Hematopoietic multipotent progenitor cell treated with erythropoietin and hydrocortisone succinate and interleukin-3 and kit ligand, for 4 days (in vitro differentiated cells): ENCODE results near the gene GFOD2.
"Not testable (repeated sequence)": the region's sequence is repeated elsewhere in the genome, so short reads cannot be mapped to it uniquely, and the experiment has no call there.

ENCODE experiments used
- DNase-seq: peaks from one replicate; pipeline ENCODE4 v3.0.0-alpha.2; 2015

GFOD2 gene, protein sequence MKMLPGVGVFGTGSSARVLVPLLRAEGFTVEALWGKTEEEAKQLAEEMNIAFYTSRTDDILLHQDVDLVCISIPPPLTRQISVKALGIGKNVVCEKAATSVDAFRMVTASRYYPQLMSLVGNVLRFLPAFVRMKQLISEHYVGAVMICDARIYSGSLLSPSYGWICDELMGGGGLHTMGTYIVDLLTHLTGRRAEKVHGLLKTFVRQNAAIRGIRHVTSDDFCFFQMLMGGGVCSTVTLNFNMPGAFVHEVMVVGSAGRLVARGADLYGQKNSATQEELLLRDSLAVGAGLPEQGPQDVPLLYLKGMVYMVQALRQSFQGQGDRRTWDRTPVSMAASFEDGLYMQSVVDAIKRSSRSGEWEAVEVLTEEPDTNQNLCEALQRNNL

DNA sequence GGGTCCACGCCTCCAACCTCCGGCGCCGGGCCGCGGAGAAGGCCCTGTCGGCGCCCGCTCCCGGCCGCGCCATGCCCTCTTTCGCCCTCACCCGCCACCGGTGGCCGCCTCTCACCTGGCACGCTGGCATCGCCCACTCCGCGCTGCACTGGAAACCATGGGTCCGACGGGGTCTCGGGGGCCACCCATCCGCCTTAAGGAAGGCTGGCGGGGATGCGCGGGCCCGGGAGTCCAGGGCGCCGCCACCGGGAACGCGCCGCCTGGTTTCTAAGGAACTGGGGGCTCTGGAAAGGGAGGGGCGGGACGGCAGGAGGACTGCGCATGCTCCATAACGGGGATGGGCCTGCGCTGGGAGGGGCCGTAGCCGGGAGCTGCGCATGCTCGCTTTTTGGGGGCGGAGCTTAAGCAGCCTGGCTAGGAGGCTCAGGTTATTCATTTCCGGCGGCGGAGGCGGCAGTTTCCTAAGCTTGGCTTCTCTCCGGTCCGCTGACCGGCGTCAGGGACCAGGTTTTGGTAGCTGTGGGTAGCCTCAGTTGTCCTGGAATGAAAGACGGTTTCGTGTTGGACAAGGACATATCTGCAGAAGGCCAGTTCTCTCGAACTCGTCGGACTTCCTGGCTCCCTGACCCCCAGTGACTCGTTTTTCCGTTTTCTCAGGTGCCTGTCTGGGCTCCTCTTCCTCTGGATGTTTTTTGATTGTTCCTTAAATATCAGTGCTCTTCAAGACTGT lies at the start of gene GFOD2:
Gene GFOD2 (minus strand): TSS at position 269 of the 730 bp plus-strand sequence. CDS start 33,601 bp downstream, outside the sequence.
- DNase-seq: peak; percentile 97

DNA sequence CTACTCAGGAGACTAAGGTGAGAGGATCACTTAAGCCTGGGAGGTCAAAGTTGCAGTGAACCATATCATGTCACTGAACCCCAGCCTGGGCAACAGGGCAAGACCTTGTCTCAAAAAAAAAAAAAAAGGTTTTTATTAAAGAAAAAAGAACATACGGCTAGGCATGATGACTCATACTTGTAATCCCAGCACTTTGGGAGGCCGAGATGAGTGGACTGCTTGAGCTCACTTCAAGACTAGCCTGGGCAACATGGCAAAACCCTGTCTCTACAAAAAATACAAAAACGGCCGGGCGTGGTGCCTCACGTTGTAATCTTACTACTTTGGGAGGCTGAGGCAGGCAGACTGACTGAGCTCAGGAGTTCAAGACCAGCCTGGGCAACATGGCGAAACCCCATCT lies 48.8 kb upstream of the GFOD2 start:
- peak; percentile 26 for DNase-seq

DNA sequence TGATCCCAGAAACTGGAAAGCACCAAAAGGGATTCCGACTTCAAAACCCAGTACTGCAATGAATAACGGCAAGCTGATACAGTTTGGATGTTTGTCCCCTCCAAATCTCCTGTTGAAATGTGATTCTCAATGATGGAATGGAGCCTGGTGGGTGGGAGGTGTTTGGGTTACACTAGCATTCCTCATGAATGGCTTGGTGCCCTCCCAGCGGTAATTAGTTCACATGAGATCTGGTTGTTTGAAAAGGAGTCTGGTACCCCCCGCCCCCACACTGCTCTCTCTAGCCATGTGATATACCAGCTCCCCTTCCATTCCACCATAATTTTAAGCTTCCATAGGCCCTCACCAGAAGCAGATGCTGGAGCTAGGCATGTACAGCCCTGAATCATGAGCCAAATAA lies 47.2 kb upstream of the GFOD2 start:
- DNase-seq: no peak

DNA sequence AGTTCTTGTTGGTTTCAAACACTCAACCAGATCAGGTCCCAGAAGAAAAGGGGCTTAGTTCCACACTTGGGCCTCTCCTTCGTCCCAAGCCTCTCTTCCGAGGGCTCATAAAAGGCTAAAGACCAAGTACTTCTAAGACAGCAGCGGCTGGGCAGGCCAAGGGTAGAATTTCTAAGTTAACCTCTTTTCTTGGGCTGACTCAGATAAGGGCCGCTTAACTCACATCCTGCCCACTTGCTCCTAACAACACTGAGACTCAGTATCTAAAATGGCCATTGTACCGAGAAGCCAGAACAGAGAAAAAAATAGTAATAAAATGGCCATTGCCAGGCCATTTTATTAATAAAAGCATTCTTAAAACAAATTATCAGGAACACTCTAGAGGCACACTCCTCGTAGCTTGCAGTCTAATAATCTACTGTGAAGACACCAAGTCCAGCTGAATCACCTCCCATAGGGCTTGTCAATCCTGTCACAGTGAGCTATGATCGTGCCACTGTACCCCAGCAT lies 45.1 kb upstream of the GFOD2 start:
- DNase-seq: peak; percentile 58

DNA sequence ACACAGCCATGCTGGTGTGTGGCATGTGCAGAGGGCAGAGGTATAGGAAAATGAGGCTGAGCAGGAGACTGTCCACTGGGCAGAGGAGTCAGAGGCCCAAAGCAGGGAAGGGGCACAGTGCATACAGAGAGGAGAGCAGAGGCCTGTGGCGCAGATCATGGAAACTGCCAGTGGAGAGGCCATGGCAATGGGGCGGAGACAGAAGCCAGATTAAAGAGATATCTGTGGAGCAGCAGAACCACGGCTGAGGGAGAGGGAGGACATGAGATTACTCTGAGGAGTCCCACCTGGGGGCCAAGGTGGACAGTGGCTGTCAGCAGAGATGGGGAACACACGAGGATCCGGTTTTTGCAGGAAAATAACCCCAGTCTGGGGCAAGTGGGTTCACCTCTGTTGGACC lies 44.0 kb upstream of the GFOD2 start:
- DNase-seq: peak; percentile 54

DNA sequence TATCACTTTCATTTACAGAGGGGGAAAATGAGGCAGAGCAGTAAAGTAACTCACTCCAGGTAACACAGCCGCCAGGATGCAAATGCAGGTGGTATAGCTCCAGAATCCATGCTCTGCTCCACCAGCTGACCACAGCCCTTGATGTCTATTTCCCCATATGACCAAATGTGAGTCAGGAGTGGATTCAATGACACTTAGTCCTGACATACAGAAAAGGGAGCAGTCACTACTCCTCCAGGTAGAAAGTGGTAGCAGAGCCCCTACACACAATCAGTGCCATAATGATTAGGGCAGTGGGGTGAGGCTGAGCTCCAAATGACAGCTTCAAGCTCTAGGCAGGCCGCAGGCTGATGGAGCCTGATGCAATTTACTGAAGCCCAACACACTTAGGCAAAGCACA lies 43.3 kb upstream of the GFOD2 start:
- no peak for DNase-seq

DNA sequence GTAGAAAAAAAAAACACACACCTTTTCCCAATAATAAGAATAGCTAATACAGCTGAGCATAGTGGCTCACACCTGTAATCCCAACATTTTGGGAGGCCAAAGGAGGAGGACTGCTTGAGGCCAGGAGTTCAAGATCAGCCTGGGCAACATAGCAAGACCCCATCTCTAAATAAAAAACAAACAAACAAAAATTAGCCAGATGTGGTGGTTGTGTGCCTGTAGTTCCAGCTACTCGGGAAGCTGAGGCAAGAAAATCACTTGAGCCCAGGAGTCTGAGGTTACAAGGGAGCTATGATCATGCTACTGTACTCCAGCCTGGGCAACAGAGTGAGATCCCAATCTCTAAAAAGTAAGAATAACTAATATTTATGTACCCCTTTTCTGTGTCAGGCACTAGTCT lies 42.8 kb upstream of the GFOD2 start:
- no peak for DNase-seq

DNA sequence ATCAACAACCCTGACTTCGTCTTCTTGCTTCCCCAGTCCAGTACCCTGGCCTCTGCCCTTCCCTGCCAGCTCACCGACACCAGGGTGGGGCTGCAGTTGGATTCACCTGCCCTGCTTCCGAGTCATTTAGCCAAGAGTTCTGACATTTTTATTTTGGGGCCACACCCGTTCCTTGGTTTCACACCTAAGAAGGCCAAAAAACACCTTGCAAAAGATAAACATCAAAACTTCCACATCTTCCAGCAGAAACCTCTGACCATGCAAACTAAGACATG lies 41.8 kb upstream of the GFOD2 start:
- DNase-seq: no peak

DNA sequence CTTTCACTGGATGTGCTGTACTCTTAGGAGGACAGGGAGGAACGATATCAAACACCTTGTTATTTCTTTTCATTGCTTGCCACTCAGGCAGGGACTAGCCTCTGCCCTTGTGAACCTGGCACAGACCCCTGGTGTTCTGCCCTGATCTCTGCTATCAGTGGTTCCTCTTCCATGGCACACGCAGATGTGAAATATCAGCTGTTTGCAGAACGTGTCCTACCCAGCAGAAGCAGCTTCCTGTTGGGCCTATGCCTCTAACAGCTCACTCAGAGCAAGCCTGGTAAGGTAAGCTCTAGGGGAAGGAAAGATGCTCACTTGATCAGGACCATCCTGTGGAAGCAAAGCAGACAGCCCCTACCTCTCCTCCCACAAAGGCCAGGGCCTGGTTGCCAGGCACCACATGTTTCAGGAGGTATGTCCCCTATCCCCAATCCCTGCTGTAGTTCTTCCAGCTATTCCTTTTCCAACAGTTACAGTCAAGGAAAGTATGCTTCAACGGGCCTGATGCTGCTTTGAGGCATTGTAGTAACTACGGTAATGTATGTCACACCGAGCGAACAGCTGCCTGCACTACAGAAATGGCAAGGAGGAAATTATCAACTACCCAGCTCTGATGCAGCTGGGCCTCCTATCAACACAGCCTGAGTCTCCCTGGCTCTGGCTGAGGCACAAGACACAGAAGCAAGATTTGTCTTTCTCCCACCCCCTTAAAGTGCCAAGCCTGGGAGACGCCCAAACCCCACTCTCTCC lies 41.3 kb upstream of the GFOD2 start:
- peak; percentile 93 for DNase-seq

DNA sequence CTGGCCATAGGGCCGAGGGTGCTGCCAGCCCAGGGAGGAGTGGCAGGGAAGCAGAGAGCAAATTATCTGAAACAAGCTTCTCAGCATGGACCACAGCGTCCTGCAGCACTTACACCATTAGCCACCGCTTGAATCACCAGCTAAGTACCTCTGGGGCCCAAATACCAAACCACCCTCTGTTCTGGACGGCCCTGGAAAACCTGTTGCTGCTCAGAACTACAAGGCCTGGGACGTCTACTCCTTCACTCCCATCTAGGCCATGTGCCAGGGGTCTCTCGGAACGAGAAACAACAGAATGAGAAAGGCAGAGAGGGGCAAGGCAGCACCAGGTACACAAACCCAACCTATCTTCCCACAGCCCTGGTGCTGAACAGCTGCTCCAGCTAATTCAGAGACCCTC lies 39.9 kb upstream of the GFOD2 start:
- no peak for DNase-seq

DNA sequence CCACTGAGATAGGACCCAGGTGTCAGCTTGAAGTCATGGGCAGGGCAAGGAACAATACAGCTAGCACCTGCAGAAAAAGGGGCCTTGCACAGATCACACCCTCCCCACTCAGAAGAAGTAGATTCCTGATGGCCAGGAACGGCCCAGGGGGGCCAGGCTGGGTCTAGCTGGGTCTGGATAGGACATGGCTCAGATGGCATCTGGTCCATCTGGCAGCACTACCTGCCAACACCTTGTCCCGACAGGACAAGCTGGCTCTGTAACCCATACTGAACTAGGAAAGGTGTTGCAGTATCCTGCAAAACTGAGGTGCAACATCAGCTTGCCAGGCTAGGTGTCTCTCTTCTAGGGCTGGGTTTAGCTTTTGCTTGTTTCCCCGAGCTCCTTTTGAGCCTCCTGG lies 38.9 kb upstream of the GFOD2 start:
- DNase-seq: no peak

DNA sequence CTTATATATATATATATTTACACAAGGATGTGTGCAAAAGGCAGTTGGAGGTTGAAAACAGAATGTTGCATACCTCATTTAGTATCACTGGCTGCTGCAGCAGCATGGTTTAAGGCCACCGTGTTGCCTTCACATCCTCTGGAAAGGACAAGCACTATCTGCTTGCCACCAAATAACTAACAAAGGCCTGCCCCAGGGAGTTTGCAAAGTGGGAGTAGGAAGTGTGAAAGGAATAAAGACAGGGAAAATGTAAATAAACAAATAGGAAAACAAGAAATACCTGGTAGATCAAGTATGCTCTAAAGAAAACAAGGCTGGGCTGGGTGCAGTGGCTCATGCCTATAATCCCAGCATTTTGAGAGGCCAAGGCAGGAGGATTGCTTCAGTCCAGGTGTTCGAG lies 33.5 kb upstream of the GFOD2 start:
- DNase-seq: no peak

DNA sequence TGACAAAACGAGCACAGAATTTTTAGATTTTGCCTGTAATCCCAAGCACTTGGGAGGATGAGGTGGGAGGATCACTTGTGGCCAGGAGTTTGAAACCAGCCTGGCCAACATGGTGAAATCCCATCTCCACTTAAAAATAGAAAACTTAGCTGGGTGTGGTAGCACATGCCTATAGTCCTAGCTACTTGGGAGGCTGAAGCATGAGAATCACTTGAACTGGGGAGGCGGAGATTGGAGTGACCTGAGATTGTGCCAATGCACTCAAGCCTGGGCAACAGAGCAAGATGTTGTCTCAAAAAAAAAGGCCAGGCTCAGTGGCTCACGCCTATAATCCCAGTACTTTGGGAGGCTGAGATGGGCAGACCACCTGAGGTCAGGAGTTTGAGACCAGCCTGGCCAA lies 32.2 kb upstream of the GFOD2 start:
- not testable (repeated sequence) for DNase-seq

DNA sequence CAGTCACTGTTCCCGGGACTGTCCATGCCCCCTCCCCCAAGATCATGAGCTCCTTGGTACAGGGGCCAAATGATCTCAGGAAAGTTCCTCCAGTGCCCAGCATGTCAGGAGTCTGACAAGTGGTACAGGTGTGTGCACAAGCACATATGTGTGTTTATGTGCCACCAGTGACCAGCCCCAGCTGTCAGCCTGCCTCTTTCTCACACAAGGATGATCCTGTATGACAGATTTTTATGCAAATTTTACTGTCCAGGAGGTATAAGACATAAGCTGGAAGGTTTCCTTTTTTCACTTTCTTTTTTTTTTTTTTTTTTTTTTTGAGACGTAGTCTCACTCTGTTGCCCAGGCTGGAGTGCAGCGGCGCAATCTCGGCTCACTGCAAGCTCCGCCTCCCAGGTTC lies 31.4 kb upstream of the GFOD2 start:
- DNase-seq: no peak

DNA sequence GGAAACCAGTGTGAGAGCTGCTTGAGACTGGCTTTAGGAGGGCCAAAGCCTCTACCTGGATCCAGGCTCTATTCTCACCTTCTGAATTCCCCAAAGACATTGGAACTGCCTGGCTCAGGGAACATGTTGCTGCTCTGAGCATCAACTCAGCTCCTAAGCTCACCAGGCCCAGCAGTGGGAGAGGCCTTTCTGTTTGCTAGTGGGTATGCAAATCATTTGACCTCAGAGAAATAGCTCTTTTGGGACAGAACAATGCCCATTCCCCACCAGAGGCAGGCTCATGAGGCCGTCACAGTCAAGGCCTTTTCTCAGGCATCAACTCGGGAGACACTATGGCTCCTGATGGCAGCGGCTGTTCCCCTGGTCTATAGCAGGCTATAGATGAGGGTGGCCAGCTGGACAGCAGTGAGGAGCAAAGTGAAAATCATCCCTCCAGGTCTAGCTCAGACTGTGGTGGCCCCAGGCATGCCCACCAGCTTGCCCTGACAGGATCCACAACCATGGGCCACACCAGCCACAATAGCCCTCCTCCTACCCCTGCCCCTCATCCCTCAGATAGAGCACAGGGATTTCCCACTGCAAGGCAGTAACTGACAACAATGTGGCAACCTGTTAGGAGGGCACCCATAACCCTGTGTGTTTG lies 30.4 kb upstream of the GFOD2 start:
- DNase-seq: no peak

DNA sequence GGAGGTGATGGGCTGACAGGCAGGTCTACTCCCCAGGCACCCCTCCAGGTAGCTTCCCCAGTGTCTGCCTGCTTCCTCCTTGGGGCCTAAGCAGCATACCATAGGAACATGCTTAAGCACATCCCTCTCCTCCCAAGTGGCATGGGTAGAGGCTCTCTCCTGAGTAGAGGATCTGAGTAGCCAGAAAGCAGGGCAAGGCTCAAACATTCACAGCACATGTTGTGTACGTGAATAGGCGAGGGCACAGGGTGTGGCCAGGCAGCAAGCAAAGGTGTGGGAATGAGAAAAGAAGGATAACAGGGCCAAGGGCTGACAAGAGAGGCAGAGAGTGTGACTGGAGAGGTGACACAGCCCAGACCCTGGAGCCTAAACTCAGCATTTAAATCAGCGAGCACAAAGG lies 29.7 kb upstream of the GFOD2 start:
- no peak for DNase-seq

DNA sequence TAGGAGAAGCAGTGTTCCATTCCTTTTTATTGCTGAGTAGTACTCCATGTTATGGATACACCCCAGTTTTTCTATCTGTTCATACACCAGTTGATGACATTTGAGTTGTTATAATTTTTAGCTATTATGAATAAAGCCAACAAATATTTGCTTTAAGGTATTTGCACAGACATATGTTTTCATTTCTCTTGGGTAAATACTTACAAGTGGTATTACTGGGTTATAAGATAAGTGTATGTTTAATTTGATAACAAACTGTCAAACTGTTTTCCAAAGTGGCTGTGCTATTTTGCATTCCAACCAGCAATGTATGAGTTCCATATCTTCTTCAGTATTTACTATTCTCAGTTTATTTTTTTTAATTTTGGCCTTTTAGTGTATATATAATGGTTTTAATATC lies 27.7 kb upstream of the GFOD2 start:
- peak; percentile 52 for DNase-seq

DNA sequence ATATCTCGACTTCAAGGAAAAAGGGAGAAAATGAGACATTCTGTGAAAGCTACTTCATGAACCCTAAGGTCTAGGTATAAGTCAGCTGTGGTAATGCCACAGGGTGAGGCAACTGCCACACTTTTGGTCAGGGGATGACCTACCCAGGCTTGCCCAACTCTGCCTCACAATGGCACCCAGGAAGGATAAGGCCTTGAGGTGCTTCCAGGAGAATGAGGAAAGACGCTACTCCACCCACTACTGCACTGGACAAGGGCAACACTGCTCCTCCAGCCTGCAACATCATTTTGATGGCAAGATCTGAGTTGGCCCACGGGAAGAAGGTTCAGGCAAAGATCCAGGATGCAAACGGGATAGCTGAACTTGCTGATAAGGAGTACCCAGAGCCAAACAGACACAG lies 22.0 kb upstream of the GFOD2 start:
- DNase-seq: no peak

DNA sequence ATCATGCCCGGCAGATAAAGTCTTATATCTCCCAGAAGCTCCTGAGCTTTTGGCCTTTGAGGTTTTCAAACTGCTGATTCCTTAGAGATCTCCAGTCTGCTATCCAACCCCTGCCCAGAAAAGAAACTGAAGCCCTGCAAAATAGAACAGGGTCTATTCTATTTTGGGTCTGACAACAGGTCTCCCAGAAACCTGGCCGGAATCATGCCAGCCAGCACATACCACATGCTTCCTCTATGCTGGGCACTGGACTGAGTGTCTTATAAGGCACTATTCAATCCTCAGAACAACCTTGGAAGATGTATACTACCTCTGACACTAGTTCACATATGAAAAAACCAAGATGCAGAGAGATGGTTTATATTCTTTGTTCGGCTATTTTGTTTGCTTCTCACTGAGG lies 21.3 kb upstream of the GFOD2 start:
- no peak for DNase-seq

DNA sequence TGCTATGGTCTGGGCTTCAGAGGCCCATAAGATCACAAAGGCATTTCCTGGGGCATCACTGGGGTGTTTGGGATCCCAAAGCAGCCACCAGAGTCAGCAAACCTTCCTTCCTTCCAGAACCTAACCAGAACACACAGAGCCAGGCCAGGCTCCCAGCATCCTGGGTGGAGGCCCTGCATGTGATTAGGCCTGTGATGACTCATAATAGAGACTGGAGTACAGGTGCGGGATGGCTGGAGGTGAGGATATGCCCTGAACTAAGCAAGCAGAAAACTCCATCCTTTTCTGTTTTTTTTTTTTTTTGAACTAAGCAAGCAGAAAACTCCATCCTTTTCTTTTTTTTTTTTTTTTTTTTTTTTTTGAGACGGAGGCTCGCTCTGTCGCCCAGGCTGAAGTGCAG lies 17.7 kb upstream of the GFOD2 start:
- DNase-seq: no peak

DNA sequence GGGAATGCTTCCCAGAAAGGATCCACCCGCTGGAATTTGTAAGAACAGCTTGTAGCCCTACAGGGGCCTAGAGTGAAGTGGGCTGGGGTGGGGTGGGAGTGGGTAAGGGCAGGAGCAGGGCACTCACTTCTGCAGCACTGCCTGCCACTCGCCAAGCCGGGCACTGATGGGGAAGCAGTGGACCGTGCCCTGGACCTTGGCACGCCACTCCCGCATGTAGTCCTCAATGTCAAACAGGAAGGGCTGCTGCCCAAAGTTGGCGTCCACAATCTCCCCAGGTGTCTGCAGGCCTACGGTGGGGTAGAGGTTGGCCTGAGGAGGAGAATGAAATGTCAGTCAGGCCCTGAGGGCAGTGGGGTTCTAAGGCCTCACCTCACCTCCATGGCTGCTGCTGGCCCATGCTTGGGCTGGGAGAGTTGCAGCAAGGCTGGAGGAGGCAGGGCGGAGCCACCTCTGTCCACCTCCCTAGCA lies 15.7 kb upstream of the GFOD2 start:
- DNase-seq: no peak

DNA sequence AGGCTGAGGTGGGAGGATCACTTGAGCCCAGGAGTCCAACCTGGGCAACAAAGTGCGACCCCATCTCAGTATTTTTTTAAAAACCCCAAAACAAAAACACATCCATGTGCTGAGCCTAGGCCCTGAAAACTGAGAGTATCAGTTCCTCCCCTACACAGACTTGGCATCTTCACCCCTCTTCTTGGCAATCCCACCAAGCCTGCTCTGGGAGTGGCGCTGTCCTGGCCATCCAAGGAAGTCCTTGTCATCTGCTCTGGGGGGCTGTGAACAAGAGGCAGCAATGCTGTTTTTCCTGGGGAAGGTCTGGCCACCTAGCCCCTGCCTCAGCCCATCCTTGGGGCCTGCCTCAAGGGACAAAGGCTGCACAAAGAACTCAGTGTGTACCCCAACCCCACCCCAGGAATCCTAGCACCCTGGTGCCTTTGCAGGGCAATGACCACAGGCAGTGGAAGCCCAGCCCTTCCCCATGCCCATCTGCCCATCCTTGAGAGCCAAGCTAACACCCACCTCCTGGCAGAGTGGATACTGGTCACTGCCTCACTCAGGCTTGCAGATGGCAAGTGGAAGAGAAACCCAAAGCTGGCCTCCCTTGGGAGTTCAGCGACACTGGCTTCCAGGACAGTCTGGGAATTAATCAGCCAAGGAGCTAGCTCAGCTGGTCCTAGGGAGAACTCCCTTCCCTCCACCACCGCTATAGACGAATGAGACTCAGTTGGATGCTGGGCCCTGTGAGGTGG lies 14.8 kb upstream of the GFOD2 start:
- no peak for DNase-seq

DNA sequence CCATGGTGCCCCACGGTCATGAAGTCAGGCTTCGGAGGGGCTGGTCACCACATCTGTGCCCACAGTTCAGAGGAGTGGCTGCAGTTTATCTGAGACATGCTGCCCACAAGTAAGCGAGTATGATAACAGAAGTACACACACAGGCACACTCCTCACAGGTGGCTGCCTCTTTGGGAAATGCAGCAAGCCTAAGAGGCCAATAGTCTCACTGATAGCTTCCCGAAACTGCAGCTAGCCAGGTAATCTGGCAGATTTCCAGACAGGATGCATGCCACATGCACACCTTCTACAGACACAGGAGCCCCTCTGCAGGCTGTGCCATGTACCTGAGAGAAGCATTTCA lies 12.6 kb upstream of the GFOD2 start:
- peak; percentile 69 for DNase-seq
